Stimulated activated CD8-positive, alpha-beta memory T cell treated with anti-CD3 and anti-CD28 coated beads, Interleukin-15, amount 100 ng/mL, for 1 hour (primary cell): ENCODE data around the gene ZHX3.

ENCODE experiments used
- DNase-seq: peaks from one replicate; pipeline ENCODE4 v3.0.0-alpha.2; 2020; ENCODE audit warnings: low read depth

ZHX3 gene

GRCh38 chr20:41300383-41300782 is 17.1 kb downstream of the ZHX3 start:
- no peak for DNase-seq

DNA sequence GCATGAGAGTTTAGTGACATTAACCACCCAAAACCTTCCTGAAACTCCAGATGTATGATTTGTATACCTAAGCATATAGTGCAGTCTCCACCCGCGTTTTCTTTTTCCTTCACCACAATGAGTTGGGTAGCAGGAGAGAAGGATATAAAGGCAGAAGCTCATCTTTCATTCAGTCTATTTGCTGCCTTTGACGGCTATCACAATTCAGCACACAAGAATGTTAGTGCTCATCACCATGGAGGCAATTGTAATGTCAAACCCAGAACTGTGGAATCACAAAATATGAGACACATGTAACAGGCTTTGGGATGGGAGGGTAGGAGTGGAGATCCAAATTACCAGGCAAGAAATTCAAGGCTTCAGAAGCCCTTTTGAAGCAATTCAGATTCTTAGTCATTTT is 17.6 kb downstream of the ZHX3 start:
- no peak for DNase-seq

- no peak for DNase-seq
Observed at GRCh38 chr20:41293269-41294037, 24.1 kb downstream of the ZHX3 start.

DNA sequence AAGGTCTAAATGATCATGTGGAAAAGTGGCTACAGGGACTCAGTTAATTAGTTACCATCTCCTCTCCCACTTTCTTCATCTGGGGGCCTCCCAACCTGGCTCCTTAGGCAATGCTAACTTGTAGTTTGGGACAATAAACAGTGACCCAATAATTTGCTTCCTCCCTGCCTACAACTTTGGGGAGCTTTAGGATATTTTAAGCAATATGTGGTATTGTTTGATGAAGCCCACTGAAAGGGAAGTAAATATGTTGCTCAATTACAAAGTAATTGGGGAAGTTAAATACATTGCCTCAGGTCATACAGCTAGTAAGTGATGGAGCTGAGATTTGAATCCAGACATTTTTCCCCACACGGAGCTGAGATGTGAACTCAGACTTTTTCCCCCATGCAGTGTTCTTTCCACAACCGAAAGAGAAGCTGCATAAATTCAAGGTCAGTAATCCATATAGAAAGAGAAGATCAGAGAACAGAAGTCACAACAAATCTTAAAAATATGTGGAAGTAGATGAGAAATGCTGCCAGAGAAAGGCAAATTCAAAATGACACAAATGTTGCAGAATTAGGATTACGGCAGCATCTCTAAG is 26.6 kb downstream of the ZHX3 start:
- no peak for DNase-seq

- DNase-seq, result no peak
Observed at GRCh38 chr20:41287327-41287726, 30.2 kb downstream of the ZHX3 start.

DNA sequence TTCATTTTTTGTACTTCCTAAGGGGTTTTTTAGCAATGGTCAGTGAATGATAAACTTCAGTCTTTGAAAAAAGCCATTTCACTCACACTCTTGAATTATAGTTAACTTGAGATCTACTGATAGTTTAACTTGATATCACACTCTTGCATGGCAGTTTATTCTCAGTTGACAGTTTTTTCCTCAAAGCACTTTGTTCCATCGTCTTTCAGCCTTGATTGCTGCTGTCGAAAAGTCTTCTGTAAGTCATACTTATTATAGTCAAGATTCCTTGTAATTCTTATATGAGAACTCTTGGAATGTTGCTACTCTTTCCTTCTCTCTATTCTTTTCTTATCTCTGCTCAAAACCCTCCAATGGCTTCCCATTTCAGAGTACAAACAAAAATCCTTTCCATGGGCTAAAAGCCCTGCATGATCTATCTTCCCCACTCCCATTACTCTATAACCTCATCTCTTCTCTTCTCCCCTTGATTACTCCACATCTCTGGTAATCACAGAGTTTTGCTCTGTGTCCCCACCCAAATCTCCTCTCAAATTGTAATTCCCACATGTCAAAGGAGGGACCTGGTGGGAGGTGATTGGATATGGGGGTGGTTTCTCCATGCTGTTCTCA is 31.2 kb downstream of the ZHX3 start:
- DNase-seq, result no peak

DNA sequence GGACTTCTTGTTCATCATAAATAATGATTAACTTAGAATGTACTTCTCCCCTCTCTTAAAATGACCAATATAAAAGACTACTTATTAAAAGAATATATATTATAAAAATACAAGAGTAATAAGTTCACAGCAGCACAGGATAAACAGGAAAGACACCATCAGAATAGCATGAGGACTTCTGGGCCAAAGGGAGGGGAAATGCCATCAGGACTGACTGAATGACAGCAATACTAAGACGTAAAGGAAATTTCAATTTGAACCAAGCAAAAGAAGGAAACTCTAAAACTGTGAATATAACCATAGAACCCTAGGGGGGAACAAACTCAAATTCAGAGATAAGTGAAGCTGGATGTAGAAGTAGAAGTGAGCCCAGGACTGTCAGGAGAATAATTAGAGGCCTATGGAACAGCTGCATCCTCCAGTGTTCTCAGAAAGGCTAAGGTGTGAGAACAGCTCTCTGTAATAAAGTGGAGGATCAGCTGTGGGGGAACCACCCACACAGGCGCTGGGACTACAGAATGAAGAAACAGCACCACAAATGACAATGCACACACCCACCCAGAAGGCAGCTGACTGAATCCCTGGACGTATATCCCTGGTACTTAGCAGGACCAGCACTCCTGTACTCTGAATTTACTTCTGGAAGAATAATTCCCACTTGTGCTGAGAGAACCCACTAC is 37.8 kb downstream of the ZHX3 start:
- DNase-seq, result no peak

DNA sequence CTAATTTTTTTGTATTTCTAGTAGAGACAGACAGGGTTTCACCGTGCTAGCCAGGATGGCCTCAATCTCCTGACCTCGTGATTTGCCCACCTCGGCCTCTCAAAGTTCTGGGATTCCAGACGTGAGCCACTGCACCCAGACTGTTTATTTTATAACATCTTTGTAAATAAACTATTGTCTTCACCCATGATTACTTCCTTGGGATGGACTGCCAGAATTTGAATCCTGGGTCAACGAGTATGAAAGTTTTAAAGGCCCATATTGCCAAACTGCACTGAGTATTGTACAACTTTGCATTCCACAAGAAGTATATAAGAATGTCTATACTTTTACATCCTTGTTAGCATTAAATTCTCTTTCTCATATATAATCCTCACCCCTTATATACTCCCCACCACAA is 38.6 kb downstream of the ZHX3 start:
- no peak for DNase-seq

GRCh38 chr20:41277049-41277448 is 40.5 kb downstream of the ZHX3 start:
- no peak for DNase-seq

- no peak for DNase-seq
Observed at GRCh38 chr20:41276317-41276751, 41.2 kb downstream of the ZHX3 start.

DNA sequence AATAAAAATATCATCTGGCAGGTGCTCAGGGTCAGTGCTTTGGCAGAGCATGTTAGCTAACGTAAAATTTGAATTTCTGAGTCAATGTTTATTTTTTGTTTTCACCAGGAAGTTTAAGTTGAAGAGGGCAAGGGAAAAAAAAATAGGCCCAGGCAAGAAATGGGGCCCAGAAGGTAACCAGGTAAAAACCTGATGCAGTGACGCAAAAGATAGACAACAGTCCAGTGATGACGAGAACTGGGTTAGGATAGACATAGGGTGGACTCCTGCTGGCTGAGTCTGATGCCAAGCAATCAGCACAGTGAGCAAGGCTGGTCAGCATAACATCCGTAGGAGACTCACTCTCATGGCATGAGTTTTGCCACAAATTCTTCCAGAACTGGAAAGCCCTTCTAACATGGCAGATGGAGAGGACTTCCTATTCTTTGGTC is 42.2 kb downstream of the ZHX3 start:
- no peak for DNase-seq

- DNase-seq, result no peak
Observed at GRCh38 chr20:41274152-41274551, 43.4 kb downstream of the ZHX3 start.

DNA sequence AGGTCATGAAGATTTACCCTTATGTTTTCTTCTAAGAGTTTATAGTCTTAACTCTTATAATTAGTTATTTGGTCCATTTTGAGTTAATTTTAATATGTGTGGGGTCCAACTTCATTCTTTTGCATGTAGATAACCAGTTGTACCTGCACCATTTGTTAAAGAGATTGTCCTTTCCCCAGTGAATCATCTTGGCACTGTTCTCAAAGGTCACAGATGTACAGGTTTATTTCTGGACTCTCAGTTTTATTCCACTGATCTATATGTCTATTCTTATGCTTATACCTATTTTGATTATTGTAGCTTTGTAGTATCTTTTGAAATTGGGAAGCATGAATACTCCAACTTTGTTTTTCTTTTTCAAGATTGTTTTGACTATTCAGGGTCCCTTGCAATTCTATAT is 44.1 kb downstream of the ZHX3 start:
- no peak for DNase-seq

- DNase-seq, result no peak
Observed at GRCh38 chr20:41272339-41272738, 45.2 kb downstream of the ZHX3 start.

DNA sequence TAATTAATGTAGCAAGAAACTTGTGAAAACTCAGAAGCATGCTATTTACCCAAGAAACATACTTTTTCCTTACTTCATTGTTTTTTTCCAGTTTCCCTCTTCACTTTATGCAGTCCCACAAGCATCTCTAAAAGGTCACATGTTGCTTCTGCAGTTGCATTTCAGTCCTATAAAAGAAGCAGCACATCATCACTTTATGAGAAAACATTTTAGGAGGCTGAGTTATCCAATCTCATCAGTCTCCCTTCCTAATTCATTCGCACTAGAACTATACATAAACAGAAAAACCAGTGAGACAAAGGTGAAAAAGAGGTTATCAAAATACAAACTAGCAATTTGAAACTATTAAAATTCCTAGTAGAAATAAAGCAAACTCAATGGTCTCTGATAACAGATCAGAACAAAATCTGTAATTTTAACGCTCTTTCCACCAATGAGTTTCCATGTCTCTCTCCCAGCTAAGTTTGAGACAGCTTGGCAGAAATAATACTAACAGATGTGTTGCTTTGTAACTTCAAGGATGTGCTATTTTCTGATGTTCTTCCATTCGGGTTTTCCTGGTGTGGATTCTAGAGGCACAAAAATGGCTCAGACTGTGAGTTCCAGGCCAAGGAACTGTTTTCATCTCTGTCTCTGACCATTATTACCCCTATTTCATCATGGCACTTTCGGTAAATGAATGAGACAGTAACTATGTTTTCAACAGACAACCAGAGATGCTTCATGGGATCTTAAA is 48.4 kb downstream of the ZHX3 start:
- no peak for DNase-seq

DNA sequence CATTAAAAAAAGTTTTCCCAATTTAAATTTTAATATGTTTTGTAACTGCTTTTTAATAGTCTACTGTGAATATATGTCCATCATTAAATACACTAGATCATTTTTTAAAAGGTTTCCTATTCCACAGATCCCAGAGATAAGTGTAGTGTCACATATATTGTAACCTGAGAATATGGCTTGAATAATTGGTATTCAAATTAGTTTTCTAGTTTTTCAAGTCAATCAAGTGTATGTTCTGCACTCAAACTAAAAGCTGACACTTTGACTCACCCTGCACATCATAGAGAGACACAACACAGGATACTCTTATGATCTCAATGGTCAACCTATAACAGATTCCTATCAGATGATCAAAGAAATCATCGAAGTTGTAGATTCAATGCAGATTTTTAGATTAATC is 49.1 kb downstream of the ZHX3 start:
- no peak for DNase-seq

- no peak for DNase-seq
Observed at GRCh38 chr20:41265938-41266337, 51.6 kb downstream of the ZHX3 start.

GRCh38 chr20:41264819-41265218 is 52.7 kb downstream of the ZHX3 start:
- no peak for DNase-seq

- DNase-seq, result no peak
Observed at GRCh38 chr20:41261790-41262717, 55.5 kb downstream of the ZHX3 start.

DNA sequence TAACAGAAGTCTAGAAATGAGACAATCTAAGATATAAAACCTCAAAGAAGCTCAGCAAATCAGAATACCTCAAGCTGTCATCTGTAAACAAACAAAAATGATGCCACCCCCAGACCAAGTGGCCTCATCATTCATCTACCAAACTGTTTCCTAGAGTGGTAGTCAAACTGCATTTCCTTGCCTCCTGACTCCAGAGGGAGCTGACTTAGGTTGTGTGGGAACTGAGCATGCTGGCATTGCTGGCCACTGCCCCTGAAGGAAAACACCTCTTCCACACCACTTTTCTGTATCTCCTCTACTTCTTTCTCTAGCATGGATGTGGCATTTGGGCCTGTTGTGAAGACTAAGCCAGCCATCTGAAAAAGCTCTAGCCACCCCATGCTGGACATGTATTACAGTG is 56.3 kb downstream of the ZHX3 start:
- no peak for DNase-seq

GRCh38 chr20:41260734-41261220 is 56.8 kb downstream of the ZHX3 start:
- DNase-seq, result no peak
